ENCODE measurements around the gene ZDHHC11. TPM values are rescaled to one million over a fixed set of nuclear protein-coding genes. Genes with fewer than 3 reads are reported as not detected.

The ZDHHC11 gene
- total RNA-seq, 2 donors from 2014 or later, result 10.8 to 16.2 TPM

DNA sequence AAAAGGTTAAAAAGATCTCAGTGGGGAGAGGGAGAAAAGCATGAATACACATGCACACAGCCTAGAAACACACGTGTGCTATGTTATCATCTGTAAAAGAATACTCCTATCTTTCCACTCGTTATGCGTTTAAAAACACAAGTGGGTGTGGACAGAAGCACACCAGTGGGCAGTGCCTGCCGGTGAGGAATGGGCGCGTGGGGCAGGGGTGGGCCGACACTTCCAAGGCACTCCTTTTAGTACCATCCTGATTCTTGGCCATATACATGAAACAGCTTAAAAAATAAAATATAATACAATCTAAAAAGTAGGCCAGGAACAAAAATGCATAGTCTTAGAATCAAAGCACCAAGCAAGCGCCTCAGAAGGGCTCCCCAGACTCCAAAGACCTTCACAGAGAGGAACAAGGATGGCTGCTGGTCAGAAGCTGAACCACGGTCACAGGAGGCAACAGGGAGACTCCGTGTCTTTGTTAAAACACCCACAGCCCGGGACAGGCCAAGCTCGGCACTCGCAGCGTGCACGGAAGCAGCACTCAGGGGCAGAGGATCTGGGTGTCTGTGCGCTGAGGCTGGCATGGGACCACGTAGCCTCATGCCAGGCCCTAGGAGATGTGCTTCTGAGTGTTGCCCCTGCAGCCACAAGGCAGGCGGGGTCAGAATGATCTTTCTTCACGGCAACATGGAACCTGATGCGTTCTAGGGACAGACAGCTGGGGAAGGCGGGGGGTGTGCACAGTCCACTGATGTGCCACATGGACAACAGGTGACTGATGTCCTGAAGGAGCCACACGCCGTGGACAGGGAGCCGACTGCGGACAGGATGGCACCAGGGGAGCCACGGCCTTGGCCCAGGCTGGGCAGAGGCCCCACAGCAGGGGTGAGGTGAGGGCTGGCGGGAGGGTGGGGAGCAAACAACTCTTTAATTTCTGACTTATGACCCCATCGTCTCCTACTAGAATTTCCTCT, 25.9 kb upstream of the ZDHHC11 start:
- Histone ChIP-seq H3K4me1 (no peaks in the 10 kb centered on the region), H3K27ac (no peak overlapping the region), H3K4me3 (no peak overlapping the region), H3K9me3 (no peaks in the 10 kb centered on the region), H3K27me3 (no peaks in the 10 kb centered on the region), H3K36me3 (peaks cover 65% of the 10 kb centered on the region)
- no peak for DNase-seq (ENCODE audit: low spot score)
- TF ChIP-seq, protein P1, sequence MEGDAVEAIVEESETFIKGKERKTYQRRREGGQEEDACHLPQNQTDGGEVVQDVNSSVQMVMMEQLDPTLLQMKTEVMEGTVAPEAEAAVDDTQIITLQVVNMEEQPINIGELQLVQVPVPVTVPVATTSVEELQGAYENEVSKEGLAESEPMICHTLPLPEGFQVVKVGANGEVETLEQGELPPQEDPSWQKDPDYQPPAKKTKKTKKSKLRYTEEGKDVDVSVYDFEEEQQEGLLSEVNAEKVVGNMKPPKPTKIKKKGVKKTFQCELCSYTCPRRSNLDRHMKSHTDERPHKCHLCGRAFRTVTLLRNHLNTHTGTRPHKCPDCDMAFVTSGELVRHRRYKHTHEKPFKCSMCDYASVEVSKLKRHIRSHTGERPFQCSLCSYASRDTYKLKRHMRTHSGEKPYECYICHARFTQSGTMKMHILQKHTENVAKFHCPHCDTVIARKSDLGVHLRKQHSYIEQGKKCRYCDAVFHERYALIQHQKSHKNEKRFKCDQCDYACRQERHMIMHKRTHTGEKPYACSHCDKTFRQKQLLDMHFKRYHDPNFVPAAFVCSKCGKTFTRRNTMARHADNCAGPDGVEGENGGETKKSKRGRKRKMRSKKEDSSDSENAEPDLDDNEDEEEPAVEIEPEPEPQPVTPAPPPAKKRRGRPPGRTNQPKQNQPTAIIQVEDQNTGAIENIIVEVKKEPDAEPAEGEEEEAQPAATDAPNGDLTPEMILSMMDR (IDR thresholded peaks at IDR 0.05), result no peak

DNA sequence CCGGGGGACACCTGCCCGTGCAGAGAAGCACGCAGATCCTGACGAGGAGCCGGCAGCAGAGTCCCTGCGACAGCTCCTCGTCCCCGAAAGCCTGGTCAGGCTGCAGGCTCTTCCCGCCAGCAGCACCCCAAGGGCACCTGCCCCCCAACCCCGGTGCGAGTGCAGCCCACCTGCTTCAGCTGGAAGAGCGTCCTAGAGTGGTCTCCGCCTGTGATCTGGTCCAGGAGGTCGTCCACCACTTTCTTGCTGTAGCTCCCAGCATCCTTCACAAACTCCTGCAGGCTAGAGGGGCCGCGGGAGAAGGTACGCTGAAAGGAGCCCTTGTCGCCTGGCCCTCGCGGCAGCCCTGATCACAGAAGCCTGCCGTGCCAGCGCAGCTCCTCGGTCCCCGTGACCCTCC, 25.1 kb upstream of the ZDHHC11 start:
- Histone ChIP-seq H3K4me3 (no peak overlapping the region), H3K27ac (no peak overlapping the region), H3K4me1 (no peaks in the 10 kb centered on the region), H3K27me3 (no peaks in the 10 kb centered on the region), H3K36me3 (peaks cover 65% of the 10 kb centered on the region), H3K9me3 (no peaks in the 10 kb centered on the region)
- DNase-seq (ENCODE audit: low spot score), result no peak
- TF ChIP-seq, protein P1 (IDR thresholded peaks at IDR 0.05), result no peak

DNA sequence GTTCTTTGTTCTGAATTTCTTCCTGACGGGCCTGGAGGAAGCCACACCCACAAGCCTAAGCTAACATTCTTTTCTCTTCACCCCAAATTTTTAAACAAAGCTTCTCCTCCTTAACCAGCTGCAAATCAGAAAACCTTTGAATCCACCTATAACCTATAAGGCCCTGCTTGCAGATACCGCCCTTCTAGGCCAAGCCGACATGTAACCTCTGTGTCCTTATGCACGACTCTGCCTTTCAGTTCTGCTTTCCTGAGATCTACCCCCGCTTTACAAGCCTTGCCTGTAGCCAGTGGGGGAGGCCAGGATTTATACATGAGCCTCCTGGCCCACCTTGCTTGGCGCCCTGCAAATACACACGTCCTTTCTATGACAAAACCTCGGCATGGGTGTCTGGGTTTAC, 22.5 kb upstream of the ZDHHC11 start:
- Histone ChIP-seq H3K27me3 (no peaks in the 10 kb centered on the region), H3K4me3 (no peak overlapping the region), H3K36me3 (peaks cover 86% of the 10 kb centered on the region), H3K9me3 (no peaks in the 10 kb centered on the region), H3K27ac (no peak overlapping the region), H3K4me1 (no peaks in the 10 kb centered on the region)
- no peak for DNase-seq (ENCODE audit: low spot score)
- TF ChIP-seq, protein P1 (IDR thresholded peaks at IDR 0.05), result no peak

DNA sequence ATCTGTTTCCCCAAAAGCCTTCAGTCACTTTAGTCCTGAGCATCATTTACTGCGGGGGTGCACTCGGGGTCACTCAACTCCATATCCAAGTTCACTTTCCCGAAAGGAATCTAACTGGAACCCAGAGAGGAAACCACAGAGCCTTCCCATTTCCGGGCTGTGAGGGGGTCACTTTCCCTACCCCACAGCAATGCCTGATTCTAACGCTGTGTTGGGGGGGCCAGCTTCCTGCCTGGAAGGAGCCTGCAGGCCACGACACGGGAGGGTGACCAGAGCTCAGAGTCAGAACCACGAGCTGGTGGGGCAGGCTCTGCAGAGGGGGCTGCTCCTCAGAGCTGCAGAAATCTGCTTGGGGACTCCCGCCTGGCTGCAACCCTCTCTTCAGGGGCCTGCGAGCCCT, 21.5 kb upstream of the ZDHHC11 start:
- no peaks in the 10 kb centered on the region for H3K27me3 ChIP-seq
- H3K27ac ChIP-seq, result no peak overlapping the region
- no peaks in the 10 kb centered on the region for H3K9me3 ChIP-seq
- H3K36me3 ChIP-seq, result peaks cover 86% of the 10 kb centered on the region
- TF ChIP-seq, protein P1 (IDR thresholded peaks at IDR 0.05), result no peak
- no peak overlapping the region for H3K4me3 ChIP-seq
- H3K4me1 ChIP-seq, result no peaks in the 10 kb centered on the region
- DNase-seq (ENCODE audit: low spot score), result no peak

DNA sequence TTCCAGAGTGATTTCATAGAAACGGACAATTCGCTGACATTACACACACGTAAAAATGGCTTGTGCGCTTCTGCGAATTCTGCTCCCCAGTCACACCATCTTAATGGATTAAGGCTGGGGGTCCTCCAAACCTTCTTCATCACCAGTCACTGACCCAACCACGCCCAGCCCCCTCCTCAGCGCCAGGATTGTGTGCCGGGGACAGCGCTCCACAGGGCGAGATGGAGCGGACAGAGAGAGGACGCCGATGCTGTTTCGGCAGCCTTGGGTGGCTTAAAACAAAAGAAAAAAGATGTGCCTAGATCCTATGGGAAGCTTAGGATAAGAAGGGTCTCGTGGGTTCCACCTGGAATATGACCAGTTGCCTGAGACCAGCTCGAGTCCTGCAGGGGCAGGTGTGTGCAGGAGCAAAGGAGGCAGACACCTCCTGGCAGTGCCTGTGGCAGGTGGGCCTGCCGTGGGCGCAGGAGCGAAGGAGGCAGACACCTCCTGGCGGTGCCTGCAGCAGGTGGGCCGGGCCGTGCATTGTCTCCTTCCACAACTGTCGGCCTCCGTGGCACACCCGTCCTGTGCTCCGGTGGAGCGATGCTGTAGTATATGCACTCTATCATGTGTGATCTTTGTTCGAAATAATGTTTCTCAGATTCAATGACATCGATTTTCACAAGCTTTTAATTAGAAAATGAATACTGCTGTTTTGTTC, 21.0 kb upstream of the ZDHHC11 start:
- peaks cover 82% of the 10 kb centered on the region for H3K36me3 ChIP-seq
- H3K9me3 ChIP-seq, result no peaks in the 10 kb centered on the region
- no peak for DNase-seq (ENCODE audit: low spot score)
- no peaks in the 10 kb centered on the region for H3K4me1 ChIP-seq
- H3K27me3 ChIP-seq, result no peaks in the 10 kb centered on the region
- H3K4me3 ChIP-seq, result no peak overlapping the region
- TF ChIP-seq, protein P1 (IDR thresholded peaks at IDR 0.05), result no peak
- no peak overlapping the region for H3K27ac ChIP-seq
